IMR-90 (cell line): ENCODE measurements around the gene HYKK. TPM values are rescaled to one million over a fixed set of nuclear protein-coding genes. Genes with fewer than 3 reads are reported as not detected.

Experiments
- ATAC-seq: fragments of 200-7000 bp; cut with Tn5 transposase; 2 replicates; pipeline ENCODE4 v1.9.1; 2020; ENCODE audit warnings: low read depth, mild to moderate bottlenecking, moderate library complexity
- BruUV-seq: library from RNA; stranded (reverse); fragments of 400-500 nt; replicated peaks from 2 replicates; lab custom pipeline; 2021; lab: Mats Ljungman, UMichigan
- CTCF ChIA-PET: fragments of 300-600 bp; formaldehyde crosslinking; extraction: SDS; loops from one replicate; lab custom pipeline; 2021; ENCODE audit warnings: antibody characterized with exemption; lab: Yijun Ruan, JAX
- POLR2A ChIA-PET: fragments of 300-600 bp; sonication (Branson Sonifier 250); formaldehyde crosslinking; loops from one replicate; lab custom pipeline; 2022; ENCODE audit warnings: antibody characterized with exemption; ENCODE audit not compliant: unreplicated experiment; lab: Charles Lee
- DNase-seq: peaks from one replicate; pipeline ENCODE4 v3.0.0; 2013
- H2AFZ ChIP-seq: replicated peaks from 2 replicates; pipeline ENCODE3; 2013; ENCODE audit warnings: low read length, mild to moderate bottlenecking; ENCODE audit not compliant: poor library complexity
- H2AK5ac ChIP-seq: 2 replicates; pipeline ENCODE4 v1.6.1; 2013; ENCODE audit warnings: low read depth, low read length, inconsistent platforms
- H2AK9ac ChIP-seq: replicated peaks from 2 replicates; pipeline ENCODE3; 2013; ENCODE audit warnings: mild to moderate bottlenecking, low read depth, low read length, moderate library complexity; ENCODE audit not compliant: poor library complexity
- H2BK120ac ChIP-seq: 2 replicates; pipeline ENCODE4 v1.6.1; 2013; ENCODE audit warnings: low read depth, low read length, inconsistent platforms
- H2BK15ac ChIP-seq: 3 replicates; pipeline ENCODE4 v1.6.1; 2013; ENCODE audit warnings: low read depth, low read length, inconsistent platforms
- H2BK20ac ChIP-seq: 2 replicates; pipeline ENCODE4 v1.6.1; 2013; ENCODE audit warnings: low read depth, mild to moderate bottlenecking, inconsistent platforms, low read length, moderate library complexity
- H2BK5ac ChIP-seq: 2 replicates; pipeline ENCODE4 v1.6.1; 2013; ENCODE audit warnings: mild to moderate bottlenecking, low read depth, low read length, inconsistent platforms; ENCODE audit not compliant: poor library complexity, severe bottlenecking
- H3K14ac ChIP-seq: replicated peaks from 2 replicates; pipeline ENCODE4 v1.6.1; 2013; ENCODE audit warnings: low read depth, low read length, inconsistent platforms
- H3K18ac ChIP-seq: 2 replicates; pipeline ENCODE4 v1.6.1; 2013; ENCODE audit warnings: low read depth, low read length, control low read depth
- H3K23ac ChIP-seq: 2 replicates; pipeline ENCODE4 v1.6.1; 2013; ENCODE audit warnings: low read depth, low read length, inconsistent platforms
- H3K27ac ChIP-seq: 2 replicates; pipeline ENCODE4 v1.5.1; 2013; ENCODE audit warnings: mild to moderate bottlenecking, control low read depth, low read length; ENCODE audit not compliant: insufficient read depth
- H3K27me3 ChIP-seq: 2 replicates; pipeline ENCODE4 v1.6.1; 2013; ENCODE audit warnings: low read length; ENCODE audit not compliant: control insufficient read depth, insufficient read depth
- H3K36me3 ChIP-seq: 2 replicates; pipeline ENCODE4 v1.6.1; 2013; ENCODE audit warnings: low read length, mixed read lengths; ENCODE audit not compliant: control insufficient read depth, insufficient read depth
- H3K4ac ChIP-seq: 2 replicates; pipeline ENCODE4 v1.6.1; 2013; ENCODE audit warnings: low read depth, low read length, inconsistent platforms
- H3K4me1 ChIP-seq: 2 replicates; pipeline ENCODE4 v1.6.1; 2013; ENCODE audit warnings: low read length, mixed read lengths; ENCODE audit not compliant: control insufficient read depth, insufficient read depth
- H3K4me2 ChIP-seq: 2 replicates; pipeline ENCODE4 v1.6.1; 2013; ENCODE audit warnings: low read depth, mild to moderate bottlenecking, control low read depth, low read length, moderate library complexity
- H3K4me3 ChIP-seq: 2 replicates; pipeline ENCODE4 v1.5.1; 2013; ENCODE audit warnings: low read depth, mild to moderate bottlenecking, control low read depth, low read length, moderate library complexity; ENCODE audit not compliant: insufficient read depth
- H3K56ac ChIP-seq: 2 replicates; pipeline ENCODE4 v1.6.1; 2013; ENCODE audit warnings: low read length, inconsistent platforms; ENCODE audit not compliant: insufficient read depth; ENCODE audit errors: extremely low read depth
- H3K79me1 ChIP-seq, 2 experiments: 2 replicates each; pipeline ENCODE4 v1.6.1; 2013; ENCODE audit warnings: low read length in 2 of 2, inconsistent platforms in 1 of 2, low read depth in 1 of 2
- H3K9ac ChIP-seq: 2 replicates; pipeline ENCODE4 v1.6.1; 2013; ENCODE audit warnings: low read depth, low read length, control low read depth
- H3K9me1 ChIP-seq: 2 replicates; pipeline ENCODE4 v1.6.1; 2013; ENCODE audit warnings: low read length, inconsistent platforms; ENCODE audit not compliant: insufficient read depth
- H3K9me3 ChIP-seq: 2 replicates; pipeline ENCODE4 v1.6.1; 2013; ENCODE audit warnings: low read length; ENCODE audit not compliant: control insufficient read depth, insufficient read depth
- H4K20me1 ChIP-seq: 2 replicates; pipeline ENCODE4 v1.6.1; 2013; ENCODE audit warnings: low read length, inconsistent platforms; ENCODE audit not compliant: insufficient read depth
- H4K5ac ChIP-seq: 2 replicates; pipeline ENCODE4 v1.6.1; 2013; ENCODE audit warnings: mild to moderate bottlenecking, low read depth, low read length, control low read depth
- H4K8ac ChIP-seq, 2 experiments: 2 replicates each; pipeline ENCODE4 v1.6.1; 2013; ENCODE audit warnings: low read depth in 2 of 2, low read length in 2 of 2, control low read depth in 1 of 2, inconsistent platforms in 1 of 2
- H4K91ac ChIP-seq: 2 replicates; pipeline ENCODE4 v1.6.1; 2013; ENCODE audit warnings: low read depth, low read length, inconsistent platforms; ENCODE audit not compliant: insufficient read depth
- CEBPB ChIP-seq: IDR thresholded peaks from 2 replicates; pipeline ENCODE4 v1.6.1; 2012; ENCODE audit warnings: low read depth, low read length, improper control_type of control experiment
- CTCF ChIP-seq: conservative IDR thresholded peaks from 2 replicates; pipeline ENCODE4 v1.5.1; 2012; ENCODE audit warnings: mild to moderate bottlenecking, low read depth, low read length, improper control_type of control experiment
- ELK1 ChIP-seq: fragments of 150-350 bp; IDR thresholded peaks from 2 replicates; pipeline ENCODE4 v1.6.1; 2016; ENCODE audit warnings: low read depth, mild to moderate bottlenecking, low read length, moderate library complexity, borderline replicate concordance
- FOS ChIP-seq: fragments of 150-350 bp; IDR thresholded peaks from 2 replicates; pipeline ENCODE4 v1.6.1; 2016; ENCODE audit warnings: low read depth, low read length
- MAZ ChIP-seq: IDR thresholded peaks from 2 replicates; pipeline ENCODE4 v1.6.1; 2012; ENCODE audit warnings: low read depth, mild to moderate bottlenecking, low read length, improper control_type of control experiment, moderate library complexity, borderline replicate concordance
- MXI1 ChIP-seq: IDR thresholded peaks from 2 replicates; pipeline ENCODE4 v1.6.1; 2012; ENCODE audit warnings: low read depth, mild to moderate bottlenecking, low read length, moderate library complexity, borderline replicate concordance
- NFE2L2 ChIP-seq: fragments of 150-350 bp; IDR thresholded peaks from 2 replicates; pipeline ENCODE4 v1.6.1; 2016; ENCODE audit warnings: low read depth, mild to moderate bottlenecking, low read length
- POLR2A ChIP-seq: IDR thresholded peaks from 2 replicates; pipeline ENCODE4 v1.6.1; 2012; ENCODE audit warnings: mild to moderate bottlenecking, low read depth, low read length
- RFX5 ChIP-seq: IDR thresholded peaks from 2 replicates; pipeline ENCODE4 v1.8.0; 2012; ENCODE audit warnings: low read depth, mild to moderate bottlenecking, low read length, moderate library complexity
- USF2 ChIP-seq: fragments of 150-350 bp; IDR thresholded peaks from 2 replicates; pipeline ENCODE4 v1.6.1; 2017; ENCODE audit warnings: mild to moderate bottlenecking, antibody characterized with exemption, low read length, low read depth
- WGBS, 2 experiments: methylation state at CpG; one replicate each; pipeline versions ENCODE4 v1.1.5 to v1.1.7; 2013; ENCODE audit warnings: missing lambda C conversion rate in 2 of 2; ENCODE audit not compliant: insufficient read length in 1 of 2; ENCODE audit errors: extremely low coverage in 2 of 2; 5-methylcytosine and 5-hydroxymethylcytosine counted together
- dilution Hi-C: fragments of 300-500 bp; cut with HindIII; formaldehyde crosslinking; loops from one replicate; pipeline ENCODE4 v1.14.3; 2018; ENCODE audit warnings: low sequenced_read_pairs; ENCODE audit not compliant: unreplicated experiment
- in situ Hi-C: fragments of 300-500 bp; cut with MboI; formaldehyde crosslinking; loops from 3 replicates; pipeline ENCODE4 v1.14.3; 2019; ENCODE audit warnings: low sequenced_read_pairs, inconsistent platforms, mixed read lengths
- intact Hi-C: fragments of 100-400 bp; cut with micrococcal nuclease; formaldehyde crosslinking; loops from 2 replicates; pipeline ENCODE4 v1.10.0; 2022
- polyA plus RNA-seq, 3 experiments: library from polyadenylated mRNA; depleted of rRNA; stranded (reverse); fragments of >200 nt; gene quantifications; 2 replicates each; pipeline ENCODE4 v1.2.3, GENCODE V29; 2012; ENCODE audit warnings: low replicate concordance in 1 of 3
- total RNA-seq: library from RNA; depleted of rRNA; stranded (reverse); fragments of >200 nt; gene quantifications from 2 replicates; pipeline ENCODE4 v1.2.3, GENCODE V29; 2012

HYKK gene
- total and polyA plus RNA-seq, 2 of the 4 experiments (the other 2 are of a cell fraction), result 3.8 to 5.6 TPM

- Histone ChIP-seq H3K23ac (peak within 1 kb of the TSS; percentile 89), H4K20me1 (peaks cover 7% of the 10 kb centered on the region), H3K27ac (peak within 1 kb of the TSS; percentile 96), H3K4ac (peak within 1 kb of the TSS; percentile 90), H2AK9ac (peak within 1 kb of the TSS; percentile 88), H3K9me1 (0 out of 2 replicates have a peak, but pooled peaks cover 2% of the 10 kb centered on the region), H3K4me3 (peak within 1 kb of the TSS; percentile 93), H4K8ac (peak within 1 kb of the TSS; percentile 97 to 99), H3K56ac (peak within 1 kb of the TSS; percentile 98), H3K18ac (peak within 1 kb of the TSS; percentile 84), H4K91ac (peak within 1 kb of the TSS; percentile 90), H3K79me1 (peaks cover 20 to 31% of the 10 kb centered on the region in 2 experiments), H3K9ac (peak within 1 kb of the TSS; percentile 94), H4K5ac (peak within 1 kb of the TSS; percentile 97), H2BK15ac (peak within 1 kb of the TSS; percentile 46; the same call in 1 of the 3 replicates), H2AK5ac (peak within 1 kb of the TSS; percentile 70), H3K4me2 (peak within 1 kb of the TSS; percentile 95), H2AFZ (peak within 1 kb of the TSS; percentile 96), H2BK20ac (no peak within 1 kb of the TSS), H3K4me1 (no peaks in the 10 kb centered on the region), H3K27me3 (no peaks in the 10 kb centered on the region), H3K9me3 (no peaks in the 10 kb centered on the region), H3K36me3 (peaks cover 12% of the 10 kb centered on the region), H3K14ac (peak within 1 kb of the TSS; percentile 95), H2BK120ac (peak within 1 kb of the TSS; percentile 75), H2BK5ac (peak within 1 kb of the TSS; percentile 90)
- ChIA-PET POLR2A (interaction anchor here (0.6 kb wide), 1 partner anchor 10 kb away, joined by 7 read pairs; no protein-coding TSS in a partner anchor), CTCF (interaction anchor here (0.5 kb wide), 1 partner anchor 308 kb away, joined by 5 read pairs; no protein-coding TSS in a partner anchor)
- BruUV-seq, result no TSS peak
- peak; percentile 95 for ATAC-seq
- 0 out of 2 replicates have a peak, but pooled peaks have one; percentile 13 for TF ChIP-seq USF2
- 0 out of 2 replicates have a peak, but pooled peaks have one; percentile 5 for TF ChIP-seq MXI1
- TF ChIP-seq FOS, result no peak; the same call in 1 of the 2 replicates
- no peak for TF ChIP-seq RFX5
- TF ChIP-seq POLR2A, result peak; percentile 79
- no peak for TF ChIP-seq CTCF
- no peak for TF ChIP-seq CEBPB
- TF ChIP-seq MAZ, result peak; percentile 75
- no peak for TF ChIP-seq ELK1
- TF ChIP-seq NFE2L2, result peak; percentile 71; the same call in 1 of the 2 replicates
- in situ Hi-C loops (no loop called here), intact Hi-C loops (no loop called here), dilution Hi-C loops (no loop called here)
- peak; percentile 76 for DNase-seq
- 0% methylated on average over 19 of the region's 56 CpGs; no CpG with 5 or more reads in 1 of the 2 experiments for WGBS, 2 experiments
Measured at GRCh38 chr15:78540141-78540870, 32.9 kb downstream of the HYKK start, which contains the start of gene PSMA4. TSS of gene PSMA4 (plus strand) at chr15:78540444. CDS start at chr15:78541928, 1,484 bp downstream.
